HL-60 (cell line): ENCODE results near the gene TMIE.

Experiments
- DNase-seq, 2 experiments: peaks; one replicate each; pipeline ENCODE4 v3.0.0-alpha.2; 2010 to 2020; ENCODE audit warnings: low read depth in 1 of 2, low spot score in 1 of 2
- H3K27ac ChIP-seq: fragments of 250-450 bp; sonication (Bioruptor Pico); replicated peaks from 2 replicates; pipeline ENCODE4 v1.5.1; 2020; ENCODE audit warnings: mild to moderate bottlenecking, moderate library complexity
- H3K27me3 ChIP-seq: fragments of 250-450 bp; sonication (Bioruptor Pico); 2 replicates; pipeline ENCODE4 v1.5.1; 2021; ENCODE audit warnings: mild to moderate bottlenecking, moderate library complexity; ENCODE audit not compliant: insufficient read depth, poor library complexity, severe bottlenecking
- H3K4me3 ChIP-seq: replicated peaks from 2 replicates; pipeline ENCODE4 v1.5.1; 2011; ENCODE audit warnings: mild to moderate bottlenecking, control low read depth, low read length; ENCODE audit not compliant: insufficient read depth
- GABPA ChIP-seq: IDR thresholded peaks from 2 replicates; pipeline ENCODE4 v1.6.1; 2012; ENCODE audit warnings: low read depth
- POLR2AphosphoS5 ChIP-seq: IDR thresholded peaks from 2 replicates; pipeline ENCODE4 v1.6.1; 2012; ENCODE audit warnings: low read depth
- SPI1 ChIP-seq: IDR thresholded peaks from 2 replicates; pipeline ENCODE4 v1.6.1; 2012; ENCODE audit warnings: low read depth, mild to moderate bottlenecking, borderline replicate concordance
- TF ChIP-seq, protein P1 (sequence below): IDR thresholded peaks from one replicate; pipeline ENCODE4 v1.5.1; 2011; ENCODE audit warnings: low read length, control low read depth, inconsistent platforms; ENCODE audit not compliant: insufficient read depth
- TF ChIP-seq, protein P2 (sequence below): IDR thresholded peaks from 2 replicates; pipeline ENCODE4 v1.6.1; 2012; ENCODE audit warnings: low read depth; ENCODE audit not compliant: insufficient replicate concordance

The TMIE gene

DNA sequence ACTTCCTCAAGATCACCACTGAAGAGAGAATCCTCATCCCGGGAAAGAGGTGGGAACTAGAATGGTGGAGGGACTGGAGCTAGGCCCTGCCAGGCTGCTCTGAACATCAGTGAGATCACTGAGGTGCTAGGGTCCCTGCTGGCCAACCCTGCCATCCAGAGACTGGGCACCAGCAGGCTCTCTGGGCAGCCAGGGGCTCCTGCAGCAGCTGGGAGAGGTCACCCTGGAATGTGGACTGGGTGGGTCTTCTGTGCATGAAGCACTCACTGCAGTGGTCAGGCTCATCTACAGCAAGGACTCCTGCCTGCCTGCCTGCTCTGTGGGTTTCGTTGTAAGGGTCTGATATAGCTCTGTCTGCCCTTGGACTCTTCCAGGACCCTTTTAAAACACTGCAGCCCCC lies 32.6 kb upstream of the TMIE start:
- Histone ChIP-seq H3K4me3 (no peak overlapping the region), H3K27me3 (no peaks in the 10 kb centered on the region), H3K27ac (no peak overlapping the region)
- TF ChIP-seq GABPA, result no peak
- no peak for TF ChIP-seq POLR2AphosphoS5
- no peak for DNase-seq

DNA sequence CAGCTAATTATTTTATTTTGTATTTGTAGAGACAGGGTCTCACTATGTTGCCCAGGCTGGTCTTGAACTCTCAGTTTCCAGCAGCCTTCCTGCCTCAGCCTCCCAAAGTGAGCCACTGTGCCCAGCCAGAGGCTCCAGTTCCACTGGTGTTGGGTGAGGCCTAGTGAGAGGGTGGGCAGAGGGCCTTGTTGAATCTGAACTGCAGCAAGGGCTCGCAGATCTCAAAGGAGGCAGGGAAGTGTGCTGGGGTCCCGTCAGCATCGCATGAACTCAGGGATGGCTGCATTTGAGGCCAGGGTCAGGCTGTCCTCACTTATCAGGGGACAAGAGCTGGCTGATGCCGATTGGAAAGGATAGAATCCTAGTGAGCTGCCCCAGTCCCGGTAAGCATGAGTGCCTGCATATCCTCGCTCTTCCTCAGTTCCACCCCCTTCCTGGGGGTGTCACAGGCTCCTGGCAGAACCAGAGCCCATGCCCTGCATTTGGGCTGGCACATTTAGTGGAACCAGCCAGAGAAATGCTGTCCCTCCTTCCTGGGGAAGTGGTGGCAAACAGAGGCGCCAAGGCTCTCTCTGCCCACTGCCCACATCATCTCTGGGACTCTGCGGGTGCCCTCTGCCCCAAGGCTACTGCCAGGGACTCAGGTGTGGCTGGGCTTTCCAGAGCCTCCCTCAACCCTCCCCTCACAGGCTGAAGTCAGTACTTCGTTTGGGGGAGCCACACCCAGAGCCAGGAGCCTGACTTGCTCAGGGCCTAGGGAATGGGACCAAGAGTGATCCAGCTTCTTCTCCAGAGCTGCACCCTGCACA lies 31.8 kb upstream of the TMIE start:
- no peak overlapping the region for H3K27ac ChIP-seq
- no peak overlapping the region for H3K4me3 ChIP-seq
- no peaks in the 10 kb centered on the region for H3K27me3 ChIP-seq
- TF ChIP-seq, protein P1, sequence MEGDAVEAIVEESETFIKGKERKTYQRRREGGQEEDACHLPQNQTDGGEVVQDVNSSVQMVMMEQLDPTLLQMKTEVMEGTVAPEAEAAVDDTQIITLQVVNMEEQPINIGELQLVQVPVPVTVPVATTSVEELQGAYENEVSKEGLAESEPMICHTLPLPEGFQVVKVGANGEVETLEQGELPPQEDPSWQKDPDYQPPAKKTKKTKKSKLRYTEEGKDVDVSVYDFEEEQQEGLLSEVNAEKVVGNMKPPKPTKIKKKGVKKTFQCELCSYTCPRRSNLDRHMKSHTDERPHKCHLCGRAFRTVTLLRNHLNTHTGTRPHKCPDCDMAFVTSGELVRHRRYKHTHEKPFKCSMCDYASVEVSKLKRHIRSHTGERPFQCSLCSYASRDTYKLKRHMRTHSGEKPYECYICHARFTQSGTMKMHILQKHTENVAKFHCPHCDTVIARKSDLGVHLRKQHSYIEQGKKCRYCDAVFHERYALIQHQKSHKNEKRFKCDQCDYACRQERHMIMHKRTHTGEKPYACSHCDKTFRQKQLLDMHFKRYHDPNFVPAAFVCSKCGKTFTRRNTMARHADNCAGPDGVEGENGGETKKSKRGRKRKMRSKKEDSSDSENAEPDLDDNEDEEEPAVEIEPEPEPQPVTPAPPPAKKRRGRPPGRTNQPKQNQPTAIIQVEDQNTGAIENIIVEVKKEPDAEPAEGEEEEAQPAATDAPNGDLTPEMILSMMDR, result no peak
- no peak for TF ChIP-seq SPI1
- TF ChIP-seq GABPA, result no peak
- no peak for TF ChIP-seq POLR2AphosphoS5
- TF ChIP-seq, protein P2, sequence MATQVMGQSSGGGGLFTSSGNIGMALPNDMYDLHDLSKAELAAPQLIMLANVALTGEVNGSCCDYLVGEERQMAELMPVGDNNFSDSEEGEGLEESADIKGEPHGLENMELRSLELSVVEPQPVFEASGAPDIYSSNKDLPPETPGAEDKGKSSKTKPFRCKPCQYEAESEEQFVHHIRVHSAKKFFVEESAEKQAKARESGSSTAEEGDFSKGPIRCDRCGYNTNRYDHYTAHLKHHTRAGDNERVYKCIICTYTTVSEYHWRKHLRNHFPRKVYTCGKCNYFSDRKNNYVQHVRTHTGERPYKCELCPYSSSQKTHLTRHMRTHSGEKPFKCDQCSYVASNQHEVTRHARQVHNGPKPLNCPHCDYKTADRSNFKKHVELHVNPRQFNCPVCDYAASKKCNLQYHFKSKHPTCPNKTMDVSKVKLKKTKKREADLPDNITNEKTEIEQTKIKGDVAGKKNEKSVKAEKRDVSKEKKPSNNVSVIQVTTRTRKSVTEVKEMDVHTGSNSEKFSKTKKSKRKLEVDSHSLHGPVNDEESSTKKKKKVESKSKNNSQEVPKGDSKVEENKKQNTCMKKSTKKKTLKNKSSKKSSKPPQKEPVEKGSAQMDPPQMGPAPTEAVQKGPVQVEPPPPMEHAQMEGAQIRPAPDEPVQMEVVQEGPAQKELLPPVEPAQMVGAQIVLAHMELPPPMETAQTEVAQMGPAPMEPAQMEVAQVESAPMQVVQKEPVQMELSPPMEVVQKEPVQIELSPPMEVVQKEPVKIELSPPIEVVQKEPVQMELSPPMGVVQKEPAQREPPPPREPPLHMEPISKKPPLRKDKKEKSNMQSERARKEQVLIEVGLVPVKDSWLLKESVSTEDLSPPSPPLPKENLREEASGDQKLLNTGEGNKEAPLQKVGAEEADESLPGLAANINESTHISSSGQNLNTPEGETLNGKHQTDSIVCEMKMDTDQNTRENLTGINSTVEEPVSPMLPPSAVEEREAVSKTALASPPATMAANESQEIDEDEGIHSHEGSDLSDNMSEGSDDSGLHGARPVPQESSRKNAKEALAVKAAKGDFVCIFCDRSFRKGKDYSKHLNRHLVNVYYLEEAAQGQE, result no peak
- DNase-seq, result no peak

DNA sequence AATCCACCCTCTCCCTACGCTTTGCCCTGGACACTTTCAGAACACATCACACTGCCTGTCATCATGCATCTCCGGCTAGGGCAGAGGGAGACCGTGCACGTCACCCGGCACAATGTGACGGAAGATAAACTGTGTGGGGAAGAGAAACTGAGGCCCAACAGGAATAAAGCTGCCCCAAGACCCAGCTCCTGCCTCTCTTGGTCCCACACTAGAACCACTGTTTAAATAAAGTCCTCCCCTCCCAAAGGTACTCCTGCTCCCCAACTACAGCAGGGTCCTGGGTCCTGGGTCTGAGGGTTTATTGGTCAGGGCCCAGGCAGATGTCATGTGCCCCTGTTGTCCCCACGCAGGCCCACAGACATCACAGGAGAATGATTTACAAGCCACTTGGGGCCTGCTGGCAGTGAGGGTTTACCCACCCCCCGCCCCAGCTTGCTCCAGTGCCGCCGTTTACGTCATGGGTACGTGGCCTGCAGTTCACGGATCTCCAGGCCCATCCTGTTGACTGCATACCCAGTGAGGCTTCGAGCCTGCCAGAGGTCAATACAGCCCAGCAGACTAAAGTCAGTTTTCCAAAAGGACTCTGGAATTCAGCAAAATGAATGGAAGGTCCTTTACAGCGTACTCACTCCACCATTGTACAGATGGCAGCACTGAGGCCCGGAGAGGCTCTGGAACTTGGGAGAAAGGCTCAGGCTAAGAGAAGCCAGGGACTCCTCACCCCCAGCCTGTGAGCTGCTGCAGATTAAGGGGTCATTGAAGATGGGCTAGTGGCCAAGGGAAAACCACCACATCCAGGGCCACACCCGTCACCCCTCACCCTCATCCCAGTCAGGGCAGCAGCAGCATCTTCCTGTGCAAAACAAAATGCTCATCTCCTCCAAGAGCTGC lies 30.9 kb upstream of the TMIE start:
- DNase-seq, result no peak
- no peak overlapping the region for H3K4me3 ChIP-seq
- H3K27ac ChIP-seq, result no peak overlapping the region
- no peaks in the 10 kb centered on the region for H3K27me3 ChIP-seq
- TF ChIP-seq POLR2AphosphoS5 (no peak), SPI1 (no peak), GABPA (no peak)
- TF ChIP-seq, protein P2, result no peak
- TF ChIP-seq, protein P1, result no peak

DNA sequence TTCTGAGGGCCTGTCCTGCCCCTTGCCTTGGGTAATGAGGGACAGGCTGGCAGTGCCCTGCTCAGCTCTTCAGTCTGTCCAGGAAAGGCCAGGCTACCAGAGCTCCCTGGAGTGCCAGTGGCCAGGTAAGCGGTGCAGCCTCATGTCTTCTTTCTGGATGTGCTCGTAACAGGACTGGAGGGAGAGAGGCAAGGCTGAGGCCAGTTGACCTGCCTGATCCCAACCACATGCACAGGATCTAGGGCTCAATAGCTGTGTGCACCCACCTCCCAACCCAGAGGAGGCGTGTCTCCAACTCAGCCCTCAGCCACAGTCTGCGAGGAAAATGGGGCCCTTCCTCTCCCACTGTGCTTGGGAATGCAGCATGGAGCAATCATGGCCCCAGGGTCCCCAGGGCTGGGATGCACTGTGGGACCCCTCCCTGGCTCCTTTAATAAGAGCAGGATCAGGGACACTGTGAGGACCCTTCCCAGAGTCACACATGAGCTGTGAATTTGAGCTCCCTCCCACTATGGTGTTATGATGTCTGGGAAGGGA lies 30.2 kb upstream of the TMIE start:
- no peak for DNase-seq
- H3K27ac ChIP-seq, result no peak overlapping the region
- TF ChIP-seq, protein P2, result no peak
- TF ChIP-seq POLR2AphosphoS5 (no peak), SPI1 (no peak), GABPA (no peak)
- TF ChIP-seq, protein P1, result no peak
- no peak overlapping the region for H3K4me3 ChIP-seq
- H3K27me3 ChIP-seq, result no peaks in the 10 kb centered on the region
